Activated naive CD8-positive, alpha-beta T cell (primary cell): Measurements from ENCODE around the gene KIFC1.
A peak's percentile ranks its signal among the peaks of the same experiment; 100 is the strongest.

Experiments
- H3K27ac Mint-ChIP-seq: one replicate; pipeline ENCODE4 v1.8.0; 2021; ENCODE audit warnings: mixed read lengths
- H3K27me3 Mint-ChIP-seq: one replicate; pipeline ENCODE4 v1.8.0; 2021; ENCODE audit warnings: mixed read lengths
- H3K36me3 Mint-ChIP-seq: one replicate; pipeline ENCODE4 v1.8.0; 2021; ENCODE audit warnings: mixed read lengths
- H3K4me1 Mint-ChIP-seq: one replicate; pipeline ENCODE4 v1.8.0; 2021; ENCODE audit warnings: low read depth, mixed read lengths
- H3K4me3 Mint-ChIP-seq: one replicate; pipeline ENCODE4 v1.8.0; 2021; ENCODE audit warnings: mild to moderate bottlenecking, mixed read lengths
- H3K9me3 Mint-ChIP-seq: one replicate; pipeline ENCODE4 v1.8.0; 2021; ENCODE audit warnings: low read depth, mixed read lengths

The KIFC1 gene

DNA sequence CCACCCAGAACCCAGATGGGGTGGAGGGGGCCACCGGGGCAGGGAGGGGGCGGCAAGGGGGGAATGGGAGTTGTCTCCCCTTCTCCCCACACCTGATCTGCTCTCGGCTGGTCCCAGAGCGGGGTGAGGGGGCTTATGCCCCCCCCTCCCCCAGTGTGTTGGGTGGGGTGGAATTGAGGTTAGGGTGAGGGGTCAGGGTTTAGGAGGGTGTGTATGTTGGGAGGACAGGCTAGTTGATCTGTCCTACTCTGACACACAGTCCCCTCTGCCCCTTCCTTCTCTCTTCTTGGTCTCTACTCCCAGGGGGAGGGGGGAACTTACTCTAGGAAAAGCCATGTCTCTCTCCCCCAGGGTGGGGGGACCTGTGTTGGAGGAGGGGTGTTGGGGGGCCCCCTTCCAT is 60.9 kb downstream of the KIFC1 start:
- H3K27ac Mint-ChIP-seq: peak overlapping the region; percentile 58
- no peaks in the 10 kb centered on the region for H3K9me3 Mint-ChIP-seq
- H3K27me3 Mint-ChIP-seq: no peaks in the 10 kb centered on the region
- peaks cover 29% of the 10 kb centered on the region for H3K4me1 Mint-ChIP-seq
- H3K36me3 Mint-ChIP-seq: peaks cover 9% of the 10 kb centered on the region
- no peak overlapping the region for H3K4me3 Mint-ChIP-seq

DNA sequence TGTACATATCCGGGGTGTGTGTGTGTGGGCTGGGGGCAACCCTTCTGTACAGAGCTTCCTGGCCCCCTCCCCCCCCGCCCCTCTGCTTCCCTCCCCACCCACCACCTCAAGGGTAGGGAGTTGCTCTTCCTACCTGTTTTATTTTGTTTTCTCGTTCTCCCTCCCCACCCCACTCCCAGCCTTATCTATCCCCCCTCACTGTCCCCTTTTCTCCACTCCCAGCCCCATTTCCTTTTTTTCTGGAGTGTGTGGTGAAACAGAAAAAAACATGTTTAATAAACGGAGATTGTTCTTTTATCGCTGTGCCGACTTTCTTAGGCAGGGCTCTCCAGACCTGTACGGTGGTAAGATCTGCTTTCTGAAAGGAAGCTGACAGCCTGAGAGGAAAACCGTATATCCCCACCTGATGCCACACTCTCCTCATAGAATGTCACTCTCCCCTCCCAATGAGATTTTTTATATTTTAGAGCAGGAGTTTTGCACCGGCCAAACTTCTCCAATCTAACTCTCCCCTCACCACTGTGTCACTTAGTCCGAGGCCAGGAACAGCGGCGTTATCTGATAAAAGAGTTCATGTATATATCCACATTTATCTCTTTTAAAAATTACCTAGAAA is 61.9 kb downstream of the KIFC1 start:
- Mint-ChIP-seq H3K27me3 (no peaks in the 10 kb centered on the region), H3K4me1 (peaks cover 29% of the 10 kb centered on the region), H3K27ac (peak overlapping the region; percentile 81), H3K36me3 (peaks cover 10% of the 10 kb centered on the region), H3K9me3 (no peaks in the 10 kb centered on the region), H3K4me3 (peak overlapping the region; percentile 95)

DNA sequence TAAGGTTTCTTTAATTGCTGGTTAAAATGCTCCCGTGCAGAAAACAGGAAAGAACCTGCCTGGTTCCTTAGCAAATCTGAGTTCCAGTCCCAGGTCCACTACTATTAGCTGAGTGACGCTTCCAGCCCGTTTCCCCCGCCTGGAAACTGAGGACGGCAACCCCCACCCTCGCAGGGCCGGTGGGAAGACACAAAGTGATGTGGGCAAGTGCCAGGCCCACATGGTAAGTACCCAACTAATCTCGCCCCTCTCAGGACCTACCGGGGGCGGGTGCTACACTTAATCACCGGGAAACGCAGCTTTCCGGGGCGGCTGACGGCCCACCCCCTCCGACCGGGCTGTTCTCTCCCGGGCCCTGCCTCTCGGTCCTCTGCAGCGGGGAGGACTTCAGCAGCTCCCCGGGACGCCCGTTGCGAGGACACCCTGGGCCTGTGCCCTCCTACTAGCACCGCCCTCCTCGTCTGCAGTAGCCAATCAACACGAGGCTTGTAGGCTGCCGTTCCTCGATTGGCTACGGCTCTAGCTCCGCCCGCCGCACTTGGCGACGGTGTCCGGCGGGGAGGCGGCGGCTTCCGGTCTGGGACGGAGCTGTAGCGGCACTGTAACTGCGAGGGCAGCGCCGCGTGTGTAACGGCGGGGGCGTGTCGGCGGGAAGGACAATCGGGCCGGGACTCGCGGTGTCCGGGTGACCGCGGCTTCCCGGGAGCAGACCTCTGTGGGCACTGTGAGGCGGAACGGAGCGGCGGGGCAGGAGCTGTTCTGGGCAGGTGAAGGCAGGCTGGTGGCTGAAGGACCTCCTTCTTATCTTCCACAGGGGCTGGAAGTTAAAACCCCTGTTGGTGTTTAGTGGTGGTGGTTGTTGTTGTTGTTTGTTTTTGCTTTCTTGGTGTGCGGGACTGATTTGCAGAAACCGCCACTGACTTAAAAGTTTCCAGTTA is 62.7 kb downstream of the KIFC1 start, which contains the start of gene ZBTB9:
ZBTB9 (plus strand) TSS at position 568 of the 938 bp plus-strand sequence. CDS start 525 bp downstream, outside the sequence.
- H3K4me3 Mint-ChIP-seq: peak within 1 kb of the TSS; percentile 95
- H3K9me3 Mint-ChIP-seq: no peaks in the 10 kb centered on the region
- peaks cover 29% of the 10 kb centered on the region for H3K4me1 Mint-ChIP-seq
- H3K27me3 Mint-ChIP-seq: no peaks in the 10 kb centered on the region
- peaks cover 12% of the 10 kb centered on the region for H3K36me3 Mint-ChIP-seq
- peak within 1 kb of the TSS; percentile 81 for H3K27ac Mint-ChIP-seq

- Mint-ChIP-seq H3K4me3 (peak overlapping the region; percentile 95), H3K27ac (peak overlapping the region; percentile 81), H3K36me3 (peaks cover 12% of the 10 kb centered on the region), H3K27me3 (no peaks in the 10 kb centered on the region), H3K9me3 (no peaks in the 10 kb centered on the region), H3K4me1 (peaks cover 29% of the 10 kb centered on the region)
Measured at GRCh38 chr6:33455051-33455450, 63.4 kb downstream of the KIFC1 start.

DNA sequence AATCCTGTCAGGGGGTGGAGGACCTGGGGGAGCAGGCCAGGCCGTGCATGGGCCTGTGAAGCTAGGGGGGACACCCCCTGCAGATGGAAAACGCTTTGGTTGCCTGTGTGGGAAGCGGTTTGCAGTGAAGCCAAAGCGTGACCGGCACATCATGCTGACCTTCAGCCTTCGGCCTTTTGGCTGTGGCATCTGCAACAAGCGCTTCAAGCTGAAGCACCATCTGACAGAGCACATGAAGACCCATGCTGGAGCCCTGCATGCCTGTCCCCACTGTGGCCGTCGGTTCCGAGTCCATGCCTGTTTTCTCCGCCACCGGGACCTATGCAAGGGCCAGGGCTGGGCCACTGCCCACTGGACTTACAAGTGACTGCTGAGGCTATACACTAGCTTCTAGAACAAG is 64.5 kb downstream of the KIFC1 start:
- H3K27me3 Mint-ChIP-seq: no peaks in the 10 kb centered on the region

GRCh38 chr6:33458676-33459075 is 67.1 kb downstream of the KIFC1 start:
- H3K9me3 Mint-ChIP-seq: no peaks in the 10 kb centered on the region
- peaks cover 18% of the 10 kb centered on the region for H3K4me1 Mint-ChIP-seq
- peaks cover 12% of the 10 kb centered on the region for H3K36me3 Mint-ChIP-seq
- no peak overlapping the region for H3K4me3 Mint-ChIP-seq
- no peak overlapping the region for H3K27ac Mint-ChIP-seq
- H3K27me3 Mint-ChIP-seq: no peaks in the 10 kb centered on the region

More for the DNA sequence above, 64.5 kb downstream of the KIFC1 start:
- H3K4me3 Mint-ChIP-seq: peak overlapping the region; percentile 46
- peaks cover 29% of the 10 kb centered on the region for H3K4me1 Mint-ChIP-seq
- H3K9me3 Mint-ChIP-seq: no peaks in the 10 kb centered on the region
- H3K36me3 Mint-ChIP-seq: peaks cover 12% of the 10 kb centered on the region
- H3K27ac Mint-ChIP-seq: no peak overlapping the region

- H3K9me3 Mint-ChIP-seq: no peaks in the 10 kb centered on the region
- peaks cover 17% of the 10 kb centered on the region for H3K4me1 Mint-ChIP-seq
- H3K27ac Mint-ChIP-seq: no peak overlapping the region
- H3K27me3 Mint-ChIP-seq: no peaks in the 10 kb centered on the region
- no peak overlapping the region for H3K4me3 Mint-ChIP-seq
- peaks cover 12% of the 10 kb centered on the region for H3K36me3 Mint-ChIP-seq
Measured at GRCh38 chr6:33459226-33459625, 67.6 kb downstream of the KIFC1 start.
